ENCODE measurements around the gene FXR2. TPM values are rescaled to one million over a fixed set of nuclear protein-coding genes. Genes with fewer than 3 reads are reported as not detected.

The FXR2 gene
- total and polyA plus RNA-seq, 10 donors, result 17.7 to 29.3 (median 24.0) TPM

- TF ChIP-seq POLR2A (IDR thresholded peaks at IDR 0.05) (no peak), CTCF (IDR thresholded peaks at IDR 0.05 in 8 of 11, conservative IDR thresholded peaks at IDR 0.05 in 3 of 11) (no peak), POLR2AphosphoS5 (IDR thresholded peaks at IDR 0.05) (no peak)
- peaks cover 21 to 60% (median 37%) of the 10 kb centered on the region in 6 donors for H3K4me1 ChIP-seq
- WGBS, 5 donors, result 11 to 20% (median 12%) methylated on average over 16 to 20 of the region's 20 CpGs
- peak overlapping the region; percentile 70 to 95 (median 75) for H3K4me3 ChIP-seq
- H3K36me3 ChIP-seq, result peaks cover 0 to 24% (median 3%) of the 10 kb centered on the region in 6 donors
- H3K27me3 ChIP-seq (replicated peaks in 1 of 7), result no peaks in the 10 kb centered on the region
- no peak for DNase-seq
- peak overlapping the region; percentile 87 to 99 (median 92) for H3K27ac ChIP-seq
- H3K9me3 ChIP-seq, result no peaks in the 10 kb centered on the region
- intact Hi-C loops (cut with DNase I; ENCODE audit: low total_unique reads), result no loop called here
These were observed 800 bp downstream of the FXR2 start for GRCh38 chr17:7613769-7614424.

GRCh38 chr17:7612294-7612640 is 2.4 kb downstream of the FXR2 start:
- H3K4me1 ChIP-seq, result peaks cover 21 to 66% (median 37%) of the 10 kb centered on the region in 6 donors
- no peaks in the 10 kb centered on the region for H3K9me3 ChIP-seq
- intact Hi-C loops (cut with DNase I; ENCODE audit: low total_unique reads), result no loop called here
- H3K27ac ChIP-seq, result no peak overlapping the region
- no peak overlapping the region for H3K4me3 ChIP-seq
- peaks cover 0 to 31% (median 3%) of the 10 kb centered on the region in 6 donors for H3K36me3 ChIP-seq
- 90 to 100% (median 94%) methylated on average over 1 of the region's 1 CpG for WGBS, 5 donors
- H3K27me3 ChIP-seq (replicated peaks in 1 of 7), result no peaks in the 10 kb centered on the region
- DNase-seq, result no peak
- TF ChIP-seq CTCF (IDR thresholded peaks at IDR 0.05 in 8 of 11, conservative IDR thresholded peaks at IDR 0.05 in 3 of 11) (no peak), POLR2AphosphoS5 (IDR thresholded peaks at IDR 0.05) (no peak), POLR2A (IDR thresholded peaks at IDR 0.05) (no peak)

DNA sequence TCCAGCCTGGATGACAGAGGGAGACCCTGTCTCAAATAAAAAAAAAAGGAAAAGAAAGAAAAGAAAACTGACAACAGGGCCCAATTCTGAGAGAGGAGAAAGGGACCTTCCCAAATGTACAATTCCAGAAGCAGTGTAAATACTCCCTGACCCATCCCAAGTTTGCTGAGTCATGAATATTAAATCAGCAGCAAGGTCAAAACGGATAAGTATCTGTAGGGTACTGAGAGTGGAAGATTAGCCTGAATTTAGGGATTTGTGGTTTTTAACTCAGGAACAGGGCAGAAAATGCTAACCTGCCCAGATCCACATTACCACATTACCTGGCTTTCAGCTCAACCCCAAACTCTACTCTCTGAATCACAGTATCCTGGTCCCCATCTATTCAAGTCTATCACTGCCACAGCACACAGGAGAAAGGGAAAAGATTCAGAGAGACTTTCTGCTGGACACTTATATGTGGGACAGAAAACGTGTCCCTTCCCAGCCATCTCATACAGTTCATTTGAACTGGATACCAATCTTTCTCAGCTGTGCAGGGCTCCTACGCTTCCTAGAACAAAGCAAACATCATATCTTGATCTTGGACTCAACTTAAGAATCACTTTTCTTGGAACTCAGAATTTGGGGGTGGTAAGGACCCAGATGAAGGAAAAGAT is 2.9 kb downstream of the FXR2 start:
- no peak for DNase-seq
- peaks cover 0 to 34% (median 3%) of the 10 kb centered on the region in 6 donors for H3K36me3 ChIP-seq
- intact Hi-C loops (cut with DNase I; ENCODE audit: low total_unique reads), result no loop called here
- H3K4me3 ChIP-seq, result no peak overlapping the region
- 69 to 76% (median 72%) methylated on average over 3 of the region's 3 CpGs for WGBS, 5 donors
- H3K9me3 ChIP-seq, result no peaks in the 10 kb centered on the region
- H3K4me1 ChIP-seq, result peaks cover 21 to 66% (median 37%) of the 10 kb centered on the region in 6 donors
- H3K27ac ChIP-seq, result no peak overlapping the region
- TF ChIP-seq POLR2A (IDR thresholded peaks at IDR 0.05) (no peak), CTCF (IDR thresholded peaks at IDR 0.05 in 8 of 11, conservative IDR thresholded peaks at IDR 0.05 in 3 of 11) (no peak), POLR2AphosphoS5 (IDR thresholded peaks at IDR 0.05) (no peak)
- H3K27me3 ChIP-seq (replicated peaks in 1 of 7), result no peaks in the 10 kb centered on the region

- 90 to 100% (median 95%) methylated on average over 2 of the region's 2 CpGs for WGBS, 5 donors
- Histone ChIP-seq H3K4me1 (peaks cover 21 to 63% (median 37%) of the 10 kb centered on the region in 6 donors), H3K27ac (no peak overlapping the region), H3K9me3 (no peaks in the 10 kb centered on the region), H3K4me3 (no peak overlapping the region), H3K36me3 (peaks cover 0 to 45% (median 10%) of the 10 kb centered on the region in 6 donors), H3K27me3 (replicated peaks in 1 of 7) (no peaks in the 10 kb centered on the region)
- no peak for TF ChIP-seq POLR2A (IDR thresholded peaks at IDR 0.05)
- TF ChIP-seq CTCF (IDR thresholded peaks at IDR 0.05 in 8 of 11, conservative IDR thresholded peaks at IDR 0.05 in 3 of 11), result no peak
- no peak for TF ChIP-seq POLR2AphosphoS5 (IDR thresholded peaks at IDR 0.05)
- intact Hi-C loops (cut with DNase I; ENCODE audit: low total_unique reads), result no loop called here
- no peak for DNase-seq
These were observed 4.1 kb downstream of the FXR2 start for GRCh38 chr17:7610641-7611040.
